Psoas muscle (tissue), 8 donors: ENCODE data around the gene PCDHAC2. TPM values are rescaled to one million over a fixed set of nuclear protein-coding genes. Genes with fewer than 3 reads are reported as not detected.

Source experiments
- ATAC-seq, 4 donors: fragments of 200-7000 bp; cut with Tn5 transposase; one replicate each; pipeline ENCODE4 v1.9.1; 2020; ENCODE audit warnings: moderate library complexity in 3 of 4, mild to moderate bottlenecking in 2 of 4
- DNase-seq, 2 donors: peaks; one replicate each; pipeline ENCODE4 v3.0.0-alpha.2; 2020
- H3K27ac ChIP-seq: fragments of 200-600 bp; one replicate; pipeline ENCODE4 v1.8.0; 2022
- H3K27me3 ChIP-seq, 3 donors: fragments of 200-600 bp in 1 of 3; one replicate each; pipeline versions ENCODE4 v1.6.1 to v1.8.0; 2013 to 2022; ENCODE audit warnings: low read length in 2 of 3, mild to moderate bottlenecking in 2 of 3, moderate library complexity in 1 of 3; ENCODE audit not compliant: insufficient read depth in 3 of 3
- H3K36me3 ChIP-seq, 2 donors: fragments of 200-600 bp in 1 of 2; one replicate each; pipeline versions ENCODE4 v1.6.1 to v1.8.0; 2013 to 2022; ENCODE audit warnings: low read depth in 1 of 2, mild to moderate bottlenecking in 1 of 2, moderate library complexity in 1 of 2; ENCODE audit not compliant: insufficient read depth in 1 of 2
- H3K4me1 ChIP-seq: fragments of 200-600 bp; one replicate; pipeline ENCODE4 v1.8.0; 2022
- H3K4me3 ChIP-seq: fragments of 200-600 bp; one replicate; pipeline ENCODE4 v1.8.0; 2022; ENCODE audit warnings: mild to moderate bottlenecking
- H3K9me3 ChIP-seq: fragments of 200-600 bp; one replicate; pipeline ENCODE4 v1.8.0; 2022
- CTCF ChIP-seq: fragments of 200-600 bp; IDR thresholded peaks from one replicate; pipeline ENCODE4 v1.8.0; 2022; ENCODE audit warnings: antibody characterized with exemption
- WGBS, 3 donors: extraction: QIAGEN DNeasy Blood & Tissue Kit; methylation state at CpG; one replicate each; pipeline versions ENCODE4 v1.1.6 to v1.1.7; 2013; 5-methylcytosine and 5-hydroxymethylcytosine counted together
- intact Hi-C, 2 donors: fragments of 100-400 bp; cut with DNase I; formaldehyde crosslinking; loops; one replicate each; pipeline versions ENCODE4 v1.11.0 to v1.14.2; 2022
- polyA plus RNA-seq, 3 donors: library from polyadenylated mRNA; stranded (reverse); fragments of 200-250 nt; gene quantifications; one replicate each; pipeline ENCODE4 v1.2.3, GENCODE V29; 2013
- total RNA-seq, 4 donors: library from RNA; stranded (reverse); fragmentation: NEBNext Ultra II Directional in 2 of 4; extraction: Animal tissue kit (Norgen Biotek cat#: 25700) in 2 of 4; gene quantifications; one replicate each; pipeline versions ENCODE4 v1.2.1 to v1.2.4, GENCODE V29; 2021 to 2023
- donor health status: healthy with polysubstance abuse.
- donor health status: DM: no; HTN: no; CAD: no; lungs with moderate emphysema.
- donor health status: Bipolar disorder and iron deficiency.
- donor health status: healthy.
- donor health status: DM: yes; HTN: yes; CAD: no.
- donor health status: DM: no; HTN: no; CAD: no.
- donor health status: DM: no; HTN: no; CAD: no.
- donor health status: DM: yes; HTN: yes; CAD: no.

PCDHAC2 gene
- total and polyA plus RNA-seq, 7 donors: 0.01 to 0.62 (median 0.12) TPM; not detected in 1

GRCh38 chr5:141001446-141001843, 35.2 kb downstream of the PCDHAC2 start:
- H3K27ac ChIP-seq: no peak overlapping the region
- WGBS, 3 donors: 2 to 4% (median 4%) methylated on average over 9 of the region's 9 CpGs
- DNase-seq: no peak
- H3K36me3 ChIP-seq: no peaks in the 10 kb centered on the region
- intact Hi-C loops: no loop called here
- H3K27me3 ChIP-seq: peaks cover 2 to 18% (median 5%) of the 10 kb centered on the region in 3 donors
- ATAC-seq: no peak
- TF ChIP-seq CTCF: no peak
- no peaks in the 10 kb centered on the region for H3K4me1 ChIP-seq
- no peaks in the 10 kb centered on the region for H3K9me3 ChIP-seq
- no peak overlapping the region for H3K4me3 ChIP-seq

- Histone ChIP-seq H3K27ac (no peak overlapping the region), H3K4me3 (no peak overlapping the region), H3K9me3 (no peaks in the 10 kb centered on the region), H3K36me3 (no peaks in the 10 kb centered on the region), H3K4me1 (no peaks in the 10 kb centered on the region), H3K27me3 (peaks cover 2 to 18% (median 5%) of the 10 kb centered on the region in 3 donors)
- no peak for TF ChIP-seq CTCF
- peak in 1 of 2 donors; percentile 10 for DNase-seq
- no peak for ATAC-seq
- 2 to 4% (median 4%) methylated on average over 19 of the region's 19 CpGs for WGBS, 3 donors
- intact Hi-C loops: no loop called here
These were observed 35.7 kb downstream of the PCDHAC2 start for GRCh38 chr5:141001844-141002604.

GRCh38 chr5:141002605-141002965, 36.3 kb downstream of the PCDHAC2 start:
- Histone ChIP-seq H3K9me3 (no peaks in the 10 kb centered on the region), H3K36me3 (no peaks in the 10 kb centered on the region), H3K4me1 (no peaks in the 10 kb centered on the region), H3K27ac (no peak overlapping the region), H3K4me3 (no peak overlapping the region), H3K27me3 (peaks cover 2 to 18% (median 5%) of the 10 kb centered on the region in 3 donors)
- ATAC-seq (no peak), DNase-seq (no peak)
- TF ChIP-seq CTCF: no peak
- WGBS, 3 donors: 44 to 50% (median 48%) methylated on average over 3 of the region's 3 CpGs
- intact Hi-C loops: no loop called here

GRCh38 chr5:141003031-141003430, 36.8 kb downstream of the PCDHAC2 start:
- intact Hi-C loops: no loop called here
- Histone ChIP-seq H3K27ac (no peak overlapping the region), H3K9me3 (no peaks in the 10 kb centered on the region), H3K36me3 (no peaks in the 10 kb centered on the region), H3K4me1 (no peaks in the 10 kb centered on the region), H3K27me3 (peaks cover 2 to 18% (median 5%) of the 10 kb centered on the region in 3 donors), H3K4me3 (no peak overlapping the region)
- ATAC-seq (no peak), DNase-seq (no peak)
- 91 to 93% (median 92%) methylated on average over 3 of the region's 3 CpGs for WGBS, 3 donors
- no peak for TF ChIP-seq CTCF
